ENCODE results near the gene PPP1R13B. TPM values are rescaled to one million over a fixed set of nuclear protein-coding genes. Genes with fewer than 3 reads are reported as not detected.
"Not testable (repeated sequence)": the region's sequence is repeated elsewhere in the genome, so short reads cannot be mapped to it uniquely, and the experiment has no call there.

The PPP1R13B gene, protein sequence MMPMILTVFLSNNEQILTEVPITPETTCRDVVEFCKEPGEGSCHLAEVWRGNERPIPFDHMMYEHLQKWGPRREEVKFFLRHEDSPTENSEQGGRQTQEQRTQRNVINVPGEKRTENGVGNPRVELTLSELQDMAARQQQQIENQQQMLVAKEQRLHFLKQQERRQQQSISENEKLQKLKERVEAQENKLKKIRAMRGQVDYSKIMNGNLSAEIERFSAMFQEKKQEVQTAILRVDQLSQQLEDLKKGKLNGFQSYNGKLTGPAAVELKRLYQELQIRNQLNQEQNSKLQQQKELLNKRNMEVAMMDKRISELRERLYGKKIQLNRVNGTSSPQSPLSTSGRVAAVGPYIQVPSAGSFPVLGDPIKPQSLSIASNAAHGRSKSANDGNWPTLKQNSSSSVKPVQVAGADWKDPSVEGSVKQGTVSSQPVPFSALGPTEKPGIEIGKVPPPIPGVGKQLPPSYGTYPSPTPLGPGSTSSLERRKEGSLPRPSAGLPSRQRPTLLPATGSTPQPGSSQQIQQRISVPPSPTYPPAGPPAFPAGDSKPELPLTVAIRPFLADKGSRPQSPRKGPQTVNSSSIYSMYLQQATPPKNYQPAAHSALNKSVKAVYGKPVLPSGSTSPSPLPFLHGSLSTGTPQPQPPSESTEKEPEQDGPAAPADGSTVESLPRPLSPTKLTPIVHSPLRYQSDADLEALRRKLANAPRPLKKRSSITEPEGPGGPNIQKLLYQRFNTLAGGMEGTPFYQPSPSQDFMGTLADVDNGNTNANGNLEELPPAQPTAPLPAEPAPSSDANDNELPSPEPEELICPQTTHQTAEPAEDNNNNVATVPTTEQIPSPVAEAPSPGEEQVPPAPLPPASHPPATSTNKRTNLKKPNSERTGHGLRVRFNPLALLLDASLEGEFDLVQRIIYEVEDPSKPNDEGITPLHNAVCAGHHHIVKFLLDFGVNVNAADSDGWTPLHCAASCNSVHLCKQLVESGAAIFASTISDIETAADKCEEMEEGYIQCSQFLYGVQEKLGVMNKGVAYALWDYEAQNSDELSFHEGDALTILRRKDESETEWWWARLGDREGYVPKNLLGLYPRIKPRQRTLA
- total RNA-seq, result 54.0 TPM

DNA sequence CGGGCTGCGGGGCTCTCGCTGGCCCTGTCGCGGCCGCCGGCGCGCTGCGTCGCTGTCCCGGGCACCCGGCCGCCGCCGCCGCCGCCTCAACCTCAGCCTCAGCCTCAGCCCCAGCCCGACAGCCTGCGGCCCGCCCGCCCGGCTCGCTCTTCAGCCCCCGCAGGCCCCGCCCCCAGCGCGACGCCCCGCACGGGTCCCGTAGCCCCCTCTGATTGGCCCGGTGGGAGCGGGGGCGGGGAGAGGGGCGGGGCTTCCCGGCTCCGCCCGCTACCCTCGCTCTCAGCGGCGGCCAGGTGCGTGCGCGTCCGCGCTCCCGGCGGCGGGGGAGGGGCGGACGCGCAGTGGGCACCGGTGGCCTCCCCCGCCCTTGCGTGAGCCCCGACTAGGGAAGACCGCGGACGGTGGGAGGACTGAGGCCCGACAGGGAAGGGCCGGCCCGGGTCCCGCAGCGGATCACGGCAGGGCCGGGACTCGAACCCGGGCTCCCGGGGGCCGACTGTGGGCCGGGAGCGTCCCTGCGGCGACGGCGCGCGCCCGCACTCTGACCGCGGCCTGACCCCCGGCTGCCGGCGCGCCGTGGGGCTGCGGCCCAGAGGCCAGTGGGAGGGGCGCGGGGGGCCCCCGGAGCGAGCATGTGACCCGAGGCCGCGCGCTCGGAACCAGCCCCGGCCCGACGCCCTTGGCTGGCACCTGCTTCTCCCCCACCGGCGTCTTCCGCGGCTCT is at the start of gene PPP1R13B:
Gene PPP1R13B, minus strand, starts transcription at position 125 of the 724 bp plus-strand sequence. CDS start 268 bp downstream, outside the sequence.
- peak; percentile 93 for DNase-seq (ENCODE audit: low spot score)

DNA sequence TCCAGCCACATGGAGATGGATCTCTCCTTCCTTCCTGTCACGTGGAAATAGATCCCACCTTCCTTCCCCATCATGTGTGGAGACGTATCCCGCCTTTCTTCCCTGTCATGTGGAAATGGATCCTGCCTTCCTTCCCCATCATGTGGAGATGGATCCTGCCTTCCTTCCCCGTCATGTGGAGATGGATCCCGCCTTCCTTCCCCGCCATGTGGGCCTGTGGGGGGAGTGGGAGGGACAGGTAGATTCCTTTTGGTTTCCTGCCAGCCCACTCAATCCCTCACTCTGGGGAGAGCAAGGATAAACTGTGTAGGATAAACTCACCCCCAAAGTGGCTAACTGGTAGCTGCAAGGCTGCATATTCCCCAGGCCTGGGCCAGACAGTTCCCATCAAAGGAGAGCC is 49.2 kb upstream of the PPP1R13B start:
- no peak for DNase-seq (ENCODE audit: low spot score)

DNA sequence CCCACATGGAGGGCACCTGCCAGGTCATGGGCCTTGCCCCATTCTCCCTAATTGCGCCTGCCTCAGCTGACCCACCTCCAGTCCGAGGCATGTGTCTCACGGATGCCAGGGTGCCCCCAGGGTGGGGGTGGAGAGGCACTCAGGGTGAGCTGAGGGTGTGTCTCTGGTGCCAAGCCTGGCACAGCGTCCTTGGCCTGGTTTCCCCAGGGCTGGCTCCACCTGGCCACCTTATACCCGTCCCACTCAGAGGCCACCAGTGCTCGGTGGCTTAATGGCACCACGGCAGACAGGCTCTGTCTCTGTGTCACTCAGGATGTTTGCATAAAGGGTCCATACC is 47.3 kb upstream of the PPP1R13B start:
- DNase-seq (ENCODE audit: low spot score), result no peak

DNA sequence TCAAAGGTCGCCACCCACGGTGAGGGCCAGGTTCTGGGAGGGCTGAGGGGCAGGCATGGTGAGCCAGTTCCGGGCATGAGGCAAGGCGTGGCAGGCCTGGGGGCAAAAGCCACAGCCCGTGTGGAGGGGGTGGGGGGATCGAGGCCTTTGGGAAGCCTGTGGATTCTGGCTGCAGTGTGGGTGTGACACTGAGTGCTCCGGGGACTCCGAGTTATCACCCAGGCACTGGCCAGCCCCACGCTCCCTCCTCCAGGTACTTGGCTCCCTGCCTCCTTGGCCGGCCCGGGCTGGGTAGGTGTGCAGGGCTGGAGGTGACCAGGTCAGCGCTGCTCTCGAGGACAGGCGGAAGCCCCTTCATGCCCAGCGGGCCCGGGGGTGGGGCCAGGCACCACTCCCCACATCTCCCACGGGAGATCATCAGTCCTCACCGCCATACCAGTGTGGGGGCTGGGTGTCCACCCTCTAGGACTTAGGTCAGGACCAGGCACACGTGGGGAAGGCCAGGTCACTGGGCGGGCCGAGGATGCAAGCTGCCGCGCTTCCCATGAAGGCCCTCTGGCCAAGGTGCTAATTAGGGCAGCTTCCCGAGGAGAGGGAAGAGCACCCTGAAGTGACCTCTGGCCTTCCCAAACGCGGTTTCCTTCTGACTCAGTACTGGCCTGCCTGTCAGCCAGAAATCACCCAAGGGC is 46.8 kb upstream of the PPP1R13B start:
- no peak for DNase-seq (ENCODE audit: low spot score)

DNA sequence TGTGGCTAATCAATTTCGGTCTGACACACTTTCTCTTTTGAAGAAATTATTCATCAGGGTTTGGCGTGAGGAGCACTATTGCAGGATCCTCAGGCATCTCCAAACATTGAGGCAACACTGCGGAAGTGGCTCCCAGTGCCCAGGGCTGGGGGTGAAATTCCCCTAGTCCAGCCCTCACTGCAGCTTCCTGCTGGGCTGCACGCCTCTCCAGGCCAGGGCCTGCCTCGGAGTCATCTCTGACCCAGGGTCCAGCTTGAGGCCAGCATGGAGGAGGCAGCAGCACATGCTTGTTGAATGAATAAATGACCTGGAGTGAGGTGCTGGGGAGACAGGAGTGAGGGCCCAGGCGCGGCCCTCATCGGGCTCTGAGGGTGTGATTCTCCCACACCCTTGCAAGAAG is 44.9 kb upstream of the PPP1R13B start:
- DNase-seq (ENCODE audit: low spot score), result no peak

DNA sequence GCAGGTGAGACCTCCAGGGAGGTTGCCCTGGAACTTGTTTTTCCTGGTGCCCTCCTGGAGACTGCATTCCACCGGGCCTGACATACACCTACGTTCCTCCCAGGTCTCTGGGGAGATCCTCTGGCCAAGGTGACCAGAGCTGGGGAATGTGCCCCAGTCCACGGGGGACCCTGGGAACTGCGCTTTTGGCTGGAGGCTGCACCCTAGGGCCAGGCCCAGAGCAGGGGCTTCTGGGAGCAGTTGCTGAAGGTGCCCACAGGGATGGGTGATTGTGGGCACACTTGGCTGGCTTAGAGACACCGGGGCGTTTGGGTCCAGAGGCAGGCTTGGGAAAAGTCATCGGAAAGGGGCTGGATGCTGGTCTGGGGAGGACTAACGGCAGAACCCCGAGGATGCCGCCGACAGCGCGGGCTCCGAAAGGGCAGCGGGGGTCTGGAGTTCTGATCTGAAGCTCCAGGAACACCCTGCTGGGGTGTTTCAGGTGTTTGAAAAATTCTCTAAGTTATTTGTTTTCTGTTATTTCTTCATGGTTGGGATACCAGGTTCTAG is 44.4 kb upstream of the PPP1R13B start:
- peak; percentile 27 for DNase-seq (ENCODE audit: low spot score)

DNA sequence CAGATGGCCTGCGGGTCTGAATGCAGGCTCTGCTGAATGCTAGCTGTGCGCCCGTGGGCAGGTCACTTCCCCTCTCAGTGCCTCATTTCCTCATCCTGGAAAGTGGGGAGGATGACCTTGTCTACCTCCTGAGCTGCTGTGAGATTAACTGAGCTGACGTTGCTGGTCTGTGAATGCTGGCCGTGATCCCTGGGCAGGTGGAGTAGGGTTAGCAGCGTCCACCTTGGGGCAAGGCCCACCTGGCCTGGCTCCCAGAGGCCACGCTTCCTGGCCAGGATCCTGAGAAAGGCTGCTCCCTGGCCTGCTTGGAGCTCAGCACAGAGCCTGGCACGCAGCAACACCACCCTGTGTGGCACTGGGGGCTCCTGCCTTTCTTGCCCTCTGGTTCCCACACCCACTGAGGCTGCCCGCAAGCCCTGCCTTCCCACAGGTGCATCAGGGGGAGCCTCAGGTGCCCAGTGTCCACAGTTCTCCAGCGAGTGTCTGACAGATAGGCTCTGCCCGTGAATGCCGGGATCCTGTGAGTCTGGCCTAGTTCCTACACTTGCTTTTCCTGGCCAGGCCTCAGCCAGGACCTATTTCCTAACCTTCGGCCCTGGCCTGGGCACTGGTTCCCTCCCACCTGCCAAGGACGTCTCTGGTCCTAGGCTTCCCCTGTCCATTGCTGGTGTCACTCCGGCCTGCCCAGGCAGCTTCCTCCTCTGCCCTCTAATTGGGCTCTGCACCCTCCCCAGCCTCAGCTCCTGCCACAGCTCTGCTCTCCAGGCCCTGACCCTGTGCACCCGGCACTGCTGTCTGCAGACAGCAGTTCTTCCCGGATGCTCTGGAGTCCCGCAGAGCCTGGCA is 43.7 kb upstream of the PPP1R13B start:
- DNase-seq (ENCODE audit: low spot score), result no peak

DNA sequence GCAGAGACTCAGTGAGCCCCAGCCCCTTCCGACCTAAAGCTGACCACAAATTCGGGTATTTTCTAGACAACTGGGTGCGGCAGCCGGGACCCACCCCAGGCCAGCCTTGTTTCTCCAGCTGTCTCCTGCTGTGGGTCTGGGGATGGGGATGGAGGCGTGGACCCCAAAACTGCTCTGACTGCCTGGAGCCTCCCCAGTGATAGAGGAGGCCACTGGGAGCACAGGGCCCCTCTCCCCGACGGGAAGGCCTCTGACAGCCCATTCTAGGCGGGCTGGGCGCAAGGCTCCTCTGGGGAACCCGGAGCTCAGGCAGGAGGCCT is 42.6 kb upstream of the PPP1R13B start:
- DNase-seq (ENCODE audit: low spot score), result no peak

DNA sequence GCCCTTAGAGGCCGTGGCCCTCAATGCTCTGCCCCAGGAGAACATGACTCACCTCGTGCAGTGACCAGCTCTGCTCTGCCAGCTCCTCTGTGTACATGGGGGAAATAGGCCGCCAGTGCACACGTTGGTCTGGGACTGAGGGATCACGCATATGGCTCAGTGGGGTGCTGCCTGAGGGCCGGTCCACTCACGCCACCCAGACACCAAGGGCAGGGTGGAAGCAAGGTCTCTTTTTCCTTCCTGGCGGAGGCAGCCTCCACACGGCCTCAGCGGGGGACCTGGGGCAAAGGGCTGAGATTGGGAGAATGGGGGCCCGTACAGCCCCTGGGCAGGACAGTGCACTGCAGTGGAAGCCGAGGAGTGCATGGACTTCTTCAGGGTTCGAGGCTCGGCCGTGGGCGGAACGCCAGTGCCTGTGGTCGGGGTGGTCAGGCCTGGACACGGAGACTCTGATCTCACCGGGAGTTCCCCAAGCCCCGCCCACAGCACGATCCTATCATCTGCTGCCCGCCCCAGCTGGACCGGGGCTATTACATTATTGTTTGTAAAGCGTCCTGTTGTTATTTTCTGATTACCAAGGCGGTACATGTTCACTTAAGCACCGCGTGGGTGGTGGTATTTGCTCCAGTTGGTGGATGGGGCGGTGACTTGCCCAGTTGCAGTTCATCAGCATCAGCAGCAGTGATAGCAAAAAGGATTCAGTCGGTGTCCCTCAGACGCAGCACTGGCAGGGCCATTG is 42.1 kb upstream of the PPP1R13B start:
- DNase-seq (ENCODE audit: low spot score), result peak; percentile 27

DNA sequence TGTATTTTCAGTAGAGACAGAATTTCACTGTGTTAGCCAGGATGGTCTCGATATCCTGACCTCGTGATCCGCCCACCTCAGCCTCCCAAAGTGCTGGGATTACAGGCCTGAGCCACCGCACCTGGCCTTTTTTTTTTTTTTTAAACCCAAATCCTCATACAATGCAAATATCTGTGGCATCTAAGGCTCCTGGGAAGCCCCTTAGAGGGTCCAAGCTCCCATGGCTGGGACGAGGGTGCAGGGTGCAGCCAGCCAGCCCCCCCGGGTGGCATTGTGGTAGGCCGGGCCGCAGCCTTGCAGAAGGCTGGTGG is 41.6 kb upstream of the PPP1R13B start:
- not testable (repeated sequence) for DNase-seq (ENCODE audit: low spot score)

DNA sequence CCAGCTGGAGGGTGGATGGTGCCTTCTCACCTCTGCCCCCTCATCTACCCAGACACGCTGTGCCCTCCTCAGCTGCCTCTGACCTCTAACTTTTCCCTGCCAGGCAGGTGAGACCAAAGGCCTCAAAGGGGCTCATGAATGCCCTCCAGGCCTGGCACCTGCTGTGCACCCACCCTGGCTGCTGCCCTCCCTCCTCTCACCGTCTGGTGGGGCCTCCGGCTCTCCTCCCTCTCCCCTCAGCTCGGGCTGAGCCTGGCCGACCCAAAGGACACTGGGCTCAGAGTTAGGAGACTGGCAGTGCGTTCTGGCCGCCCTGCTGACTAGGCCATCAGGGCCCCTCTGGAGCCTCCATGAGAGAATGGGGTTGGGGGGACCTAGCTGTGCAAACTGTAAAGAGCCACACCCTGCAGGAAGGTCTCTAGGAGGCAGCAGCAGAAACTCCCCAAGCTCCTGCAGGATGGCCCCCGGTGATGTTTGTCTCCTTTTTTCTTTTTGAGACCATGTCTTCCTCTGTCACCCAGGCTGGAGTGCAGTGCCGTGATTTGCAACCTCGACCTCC is 40.3 kb upstream of the PPP1R13B start:
- no peak for DNase-seq (ENCODE audit: low spot score)

DNA sequence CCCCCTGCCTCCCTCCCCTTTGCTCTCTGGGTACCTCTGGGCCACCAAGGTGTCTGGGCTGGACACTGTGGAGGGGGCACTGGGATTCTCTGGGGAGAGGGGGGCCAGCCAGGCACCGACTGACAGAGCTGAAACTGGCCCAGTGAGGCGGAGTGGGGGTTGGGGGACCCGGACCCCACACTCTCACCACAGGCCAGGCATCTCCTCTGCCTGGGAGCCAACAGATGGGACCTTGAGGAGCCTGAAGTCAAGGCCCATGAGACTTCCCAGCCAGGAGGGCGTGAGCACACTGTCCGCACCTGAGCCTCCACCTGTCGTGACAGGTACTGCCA is 39.8 kb upstream of the PPP1R13B start:
- no peak for DNase-seq (ENCODE audit: low spot score)

DNA sequence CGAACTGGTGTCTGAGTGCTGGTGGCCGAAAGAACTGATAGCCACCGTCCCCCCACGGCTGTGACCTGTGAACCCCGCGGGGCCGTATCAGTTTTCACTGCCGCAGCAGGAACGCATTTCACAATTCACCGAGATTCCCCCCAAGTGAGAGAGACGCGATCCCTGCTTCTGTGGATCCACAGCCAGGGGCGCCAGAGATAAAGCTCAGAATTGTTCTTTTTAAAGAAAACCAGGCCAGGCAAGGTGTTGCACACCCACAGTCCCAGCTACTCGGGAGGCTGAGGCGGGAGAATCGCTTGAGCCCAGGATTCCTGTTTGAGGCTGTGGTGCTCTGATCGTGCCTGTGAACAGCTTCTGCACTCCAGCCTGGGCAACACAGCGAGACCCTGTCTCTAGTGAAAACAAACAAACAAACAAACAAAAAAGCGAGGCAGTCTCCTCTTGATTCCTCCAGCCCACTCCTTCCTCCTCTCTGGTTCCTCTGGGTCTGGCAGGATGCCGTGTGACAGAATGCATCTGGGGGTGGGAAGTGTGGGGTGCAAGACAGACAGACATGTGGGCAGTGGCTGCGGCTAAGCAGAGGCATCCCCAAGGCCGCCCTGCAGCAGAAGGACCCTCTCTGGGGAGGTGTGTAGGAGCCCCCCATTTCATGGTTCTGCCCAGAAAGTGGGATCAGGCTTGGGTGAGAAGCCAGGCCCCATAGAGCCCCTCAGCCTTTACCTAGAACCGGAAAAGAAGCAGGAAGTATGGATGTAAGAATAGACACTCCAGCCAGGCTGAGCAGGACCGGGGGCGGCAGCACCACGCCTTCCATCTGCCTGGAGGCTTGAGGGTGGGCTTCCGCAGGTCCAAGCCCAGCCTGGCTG is 39.2 kb upstream of the PPP1R13B start:
- no peak for DNase-seq (ENCODE audit: low spot score)

DNA sequence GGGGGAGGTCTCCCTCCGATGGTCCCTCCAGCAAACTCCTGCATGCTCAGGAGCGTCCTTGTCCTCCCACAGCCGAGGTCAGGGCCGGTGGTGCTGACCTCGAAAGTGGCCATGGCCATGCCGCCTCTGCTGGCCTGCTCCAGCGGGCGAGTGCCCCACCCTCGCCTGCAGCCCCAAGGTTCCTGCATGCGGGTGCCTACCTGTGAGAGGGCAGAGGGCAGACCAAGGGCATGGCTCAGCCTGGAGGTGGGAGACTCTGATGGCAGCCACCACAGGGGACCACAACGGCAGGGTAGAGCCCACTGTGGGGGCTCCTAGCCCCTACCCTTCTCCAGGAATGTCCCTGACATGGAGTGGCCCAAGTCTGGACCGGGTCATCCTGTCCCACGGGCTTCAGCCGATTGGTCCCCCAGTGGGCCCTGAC is 38.1 kb upstream of the PPP1R13B start:
- no peak for DNase-seq (ENCODE audit: low spot score)

DNA sequence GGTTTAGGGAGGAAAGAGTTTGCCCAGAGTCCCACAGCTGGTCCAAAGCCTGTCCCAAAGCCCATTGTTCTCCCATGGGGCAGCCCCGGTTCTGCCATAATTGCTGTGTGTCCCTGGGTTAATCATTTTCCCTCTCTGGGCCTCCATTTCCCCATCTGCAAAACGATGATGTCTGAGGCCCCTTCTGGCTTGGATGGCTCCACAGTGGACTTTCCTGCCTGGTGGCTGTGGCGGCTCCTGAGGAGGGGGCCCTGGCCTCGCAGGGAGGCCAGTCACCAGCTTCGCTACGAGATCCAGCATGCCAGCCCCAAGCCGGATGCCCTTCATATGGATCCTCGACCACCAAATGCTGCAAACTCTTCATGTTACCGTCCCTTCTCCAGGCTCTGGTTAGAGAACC is 37.5 kb upstream of the PPP1R13B start:
- DNase-seq (ENCODE audit: low spot score), result no peak

DNA sequence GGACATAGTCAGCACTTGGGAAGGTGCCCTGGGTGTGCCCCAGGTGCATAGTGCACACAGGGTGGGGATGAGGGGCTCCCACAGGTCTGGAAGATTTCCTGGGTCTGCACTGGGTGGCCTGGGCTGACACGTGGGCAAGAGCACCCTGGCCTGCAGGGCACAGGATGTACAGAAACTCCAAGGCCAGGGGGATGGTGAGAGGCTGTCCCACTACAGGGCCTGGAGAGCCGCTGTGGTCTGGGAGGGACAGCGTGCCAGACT is 35.8 kb upstream of the PPP1R13B start:
- no peak for DNase-seq (ENCODE audit: low spot score)

DNA sequence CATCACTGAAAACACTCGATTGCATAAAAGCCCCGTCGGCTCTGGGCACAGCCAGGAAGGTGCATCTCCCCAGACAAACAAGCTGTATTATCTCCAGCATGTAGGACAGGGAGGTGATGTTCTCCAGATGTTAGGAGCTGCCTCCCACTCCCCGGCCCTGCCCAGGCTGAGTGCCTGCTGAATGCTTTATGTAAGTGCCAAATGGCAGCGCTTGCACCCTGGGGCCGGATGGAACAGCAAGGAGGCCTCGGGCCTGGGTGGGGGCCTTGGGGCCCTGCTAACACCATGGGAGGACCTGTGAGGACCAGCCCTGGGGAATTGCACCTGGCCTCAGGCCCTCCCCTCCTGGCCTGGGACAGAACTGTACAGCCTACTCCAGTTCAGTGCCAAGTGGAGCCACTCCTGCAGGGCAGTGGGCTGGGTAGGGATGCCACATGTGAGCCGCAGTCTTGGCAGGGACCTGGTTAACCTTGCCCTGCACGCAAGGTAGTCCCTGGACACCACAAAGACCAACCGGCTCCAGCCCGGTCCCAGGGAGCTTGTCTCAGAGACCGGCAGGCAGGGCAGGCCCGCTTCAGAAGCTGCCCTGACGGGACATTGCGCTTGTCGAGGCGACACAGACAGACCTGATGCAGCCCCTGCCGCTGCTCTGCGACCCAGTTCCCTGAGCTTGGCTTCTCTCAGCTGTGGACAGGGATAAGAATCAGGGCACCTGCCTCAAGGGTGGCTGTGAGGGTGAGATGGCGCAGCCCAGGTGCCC is 35.3 kb upstream of the PPP1R13B start:
- peak; percentile 26 for DNase-seq (ENCODE audit: low spot score)

Data from mucosa of gallbladder (tissue), 1 donor.